Measurements from ENCODE around the gene NOL3.

Gene NOL3

GRCh38 chr16:67156143-67156844 lies 14.0 kb upstream of the NOL3 start:
- Histone ChIP-seq H3K9me3 (ENCODE audit: insufficient read depth, low read depth, low read length) (no peaks in the 10 kb centered on the region), H3K27ac (ENCODE audit: low read length) (no peak overlapping the region), H3K9ac (ENCODE audit: low read depth, low read length) (no peak overlapping the region), H3K36me3 (ENCODE audit: insufficient read depth, low read depth, low read length) (no peaks in the 10 kb centered on the region), H3K4me3 (ENCODE audit: low read length) (no peak overlapping the region), H3K27me3 (ENCODE audit: insufficient read depth, low read length) (peaks cover 100% of the 10 kb centered on the region), H3K4me1 (ENCODE audit: insufficient read depth, low read length) (peaks cover 2% of the 10 kb centered on the region; the same call in 1 of the 2 replicates)

DNA sequence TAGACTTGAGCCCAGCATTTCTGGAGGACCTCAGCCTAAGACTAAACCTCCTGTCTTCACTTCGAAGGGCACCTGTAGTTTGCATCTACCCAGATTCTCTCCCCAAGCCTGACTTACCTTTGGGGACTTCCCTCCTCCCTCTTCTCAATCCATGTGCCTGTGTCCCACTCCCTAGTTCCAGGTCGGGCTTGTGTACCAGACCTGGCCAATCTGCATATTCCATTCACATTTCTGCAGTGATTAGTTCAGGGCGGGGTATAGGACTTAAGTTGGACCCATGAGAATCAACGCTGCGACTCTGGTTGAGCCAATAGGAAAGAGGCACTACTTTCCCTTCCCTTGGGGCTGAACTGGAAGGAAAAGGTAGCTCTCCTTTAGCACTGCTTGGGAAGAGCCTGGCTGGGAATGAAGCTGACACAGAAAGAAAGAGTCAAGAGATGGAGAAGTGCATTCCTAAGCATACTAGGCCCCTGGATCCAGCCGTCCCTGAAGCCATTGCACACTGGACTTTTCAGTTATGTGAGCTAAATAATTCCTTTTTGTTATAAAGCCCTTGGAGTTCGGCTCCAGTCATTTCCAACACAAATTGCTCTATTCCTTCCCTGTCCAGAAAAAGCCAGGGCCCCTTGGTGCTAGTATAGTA lies 13.1 kb upstream of the NOL3 start:
- H3K36me3 ChIP-seq (ENCODE audit: insufficient read depth, low read depth, low read length) = no peaks in the 10 kb centered on the region

GRCh38 chr16:67157892-67158635 lies 12.3 kb upstream of the NOL3 start:
- H3K36me3 ChIP-seq (ENCODE audit: insufficient read depth, low read depth, low read length) = no peaks in the 10 kb centered on the region
- H3K9ac ChIP-seq (ENCODE audit: low read depth, low read length) = no peak overlapping the region
- H3K9me3 ChIP-seq (ENCODE audit: insufficient read depth, low read depth, low read length) = peaks cover 5% of the 10 kb centered on the region; the same call in 1 of the 2 replicates
- H3K4me3 ChIP-seq (ENCODE audit: low read length) = no peak overlapping the region
- no peak overlapping the region for H3K27ac ChIP-seq (ENCODE audit: low read length)
- H3K4me1 ChIP-seq (ENCODE audit: insufficient read depth, low read length) = no peaks in the 10 kb centered on the region
- H3K27me3 ChIP-seq (ENCODE audit: insufficient read depth, low read length) = peaks cover 100% of the 10 kb centered on the region

More for the DNA sequence above, 13.1 kb upstream of the NOL3 start:
- H3K27me3 ChIP-seq (ENCODE audit: insufficient read depth, low read length) = peaks cover 100% of the 10 kb centered on the region
- no peak overlapping the region for H3K9ac ChIP-seq (ENCODE audit: low read depth, low read length)
- no peak overlapping the region for H3K4me3 ChIP-seq (ENCODE audit: low read length)
- H3K9me3 ChIP-seq (ENCODE audit: insufficient read depth, low read depth, low read length) = 0 out of 2 replicates have a peak, but pooled peaks cover under 1% of the 10 kb centered on the region
- H3K4me1 ChIP-seq (ENCODE audit: insufficient read depth, low read length) = no peaks in the 10 kb centered on the region
- no peak overlapping the region for H3K27ac ChIP-seq (ENCODE audit: low read length)

DNA sequence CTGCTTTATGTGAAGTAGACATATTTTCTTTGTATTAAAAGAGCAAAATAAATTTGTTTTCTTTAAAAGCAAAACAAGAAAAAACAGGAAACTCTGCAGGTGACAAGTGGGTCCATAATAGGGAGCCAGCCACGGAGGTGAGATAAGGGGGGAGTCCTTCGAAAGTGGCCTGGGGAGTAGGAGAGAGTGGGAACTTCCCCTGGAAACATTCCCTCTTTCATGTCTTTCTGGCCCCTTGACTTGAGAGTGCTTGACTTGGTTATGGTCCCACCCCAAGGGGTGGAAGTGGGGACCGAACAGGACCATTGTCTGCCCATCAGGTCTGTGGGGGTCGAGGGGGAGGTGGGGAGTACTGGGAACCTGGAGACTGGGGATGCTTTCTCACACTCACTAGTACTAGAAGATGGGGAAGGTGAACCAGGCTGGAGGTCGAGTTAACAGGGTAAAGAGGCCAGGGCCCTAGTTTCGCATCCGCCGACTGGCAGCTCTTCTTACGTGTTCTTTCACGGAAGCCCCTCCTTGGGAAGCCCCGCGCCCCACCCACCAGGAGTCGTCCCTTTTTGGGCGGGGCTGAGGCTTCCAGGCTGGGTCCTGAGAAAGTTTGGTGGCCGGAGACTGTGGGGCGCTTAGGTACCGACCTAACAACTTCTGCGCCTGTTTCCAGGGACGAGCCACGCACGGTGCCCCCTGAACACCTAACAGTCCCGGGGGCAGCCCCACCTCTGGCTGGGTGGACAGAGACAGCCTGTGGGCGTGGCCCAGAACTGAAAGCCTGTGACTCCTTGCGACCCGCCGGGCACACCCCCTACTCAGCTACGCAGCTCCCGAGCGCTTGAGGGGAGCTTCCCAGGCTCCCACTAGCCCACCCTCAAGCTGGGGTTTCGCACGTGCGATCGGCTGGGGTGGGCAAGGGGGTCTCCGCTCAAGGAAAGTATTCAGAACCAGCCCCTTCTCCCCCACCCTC lies 11.4 kb upstream of the NOL3 start:
- no peak overlapping the region for H3K9ac ChIP-seq (ENCODE audit: low read depth, low read length)

GRCh38 chr16:67161595-67162058 lies 8.7 kb upstream of the NOL3 start:
- no peak overlapping the region for H3K4me3 ChIP-seq (ENCODE audit: low read length)
- no peak overlapping the region for H3K27ac ChIP-seq (ENCODE audit: low read length)
- H3K4me1 ChIP-seq (ENCODE audit: insufficient read depth, low read length) = no peaks in the 10 kb centered on the region
- H3K9me3 ChIP-seq (ENCODE audit: insufficient read depth, low read depth, low read length) = peaks cover 10% of the 10 kb centered on the region
- H3K9ac ChIP-seq (ENCODE audit: low read depth, low read length) = no peak overlapping the region
- H3K27me3 ChIP-seq (ENCODE audit: insufficient read depth, low read length) = peaks cover 100% of the 10 kb centered on the region
- H3K36me3 ChIP-seq (ENCODE audit: insufficient read depth, low read depth, low read length) = no peaks in the 10 kb centered on the region

More for the DNA sequence above, 11.4 kb upstream of the NOL3 start:
- peaks cover 5% of the 10 kb centered on the region; the same call in 1 of the 2 replicates for H3K9me3 ChIP-seq (ENCODE audit: insufficient read depth, low read depth, low read length)
- no peak overlapping the region for H3K27ac ChIP-seq (ENCODE audit: low read length)
- peak overlapping the region; percentile 51 for H3K4me3 ChIP-seq (ENCODE audit: low read length)
- no peaks in the 10 kb centered on the region for H3K36me3 ChIP-seq (ENCODE audit: insufficient read depth, low read depth, low read length)
- peaks cover 100% of the 10 kb centered on the region for H3K27me3 ChIP-seq (ENCODE audit: insufficient read depth, low read length)
- H3K4me1 ChIP-seq (ENCODE audit: insufficient read depth, low read length) = no peaks in the 10 kb centered on the region

DNA sequence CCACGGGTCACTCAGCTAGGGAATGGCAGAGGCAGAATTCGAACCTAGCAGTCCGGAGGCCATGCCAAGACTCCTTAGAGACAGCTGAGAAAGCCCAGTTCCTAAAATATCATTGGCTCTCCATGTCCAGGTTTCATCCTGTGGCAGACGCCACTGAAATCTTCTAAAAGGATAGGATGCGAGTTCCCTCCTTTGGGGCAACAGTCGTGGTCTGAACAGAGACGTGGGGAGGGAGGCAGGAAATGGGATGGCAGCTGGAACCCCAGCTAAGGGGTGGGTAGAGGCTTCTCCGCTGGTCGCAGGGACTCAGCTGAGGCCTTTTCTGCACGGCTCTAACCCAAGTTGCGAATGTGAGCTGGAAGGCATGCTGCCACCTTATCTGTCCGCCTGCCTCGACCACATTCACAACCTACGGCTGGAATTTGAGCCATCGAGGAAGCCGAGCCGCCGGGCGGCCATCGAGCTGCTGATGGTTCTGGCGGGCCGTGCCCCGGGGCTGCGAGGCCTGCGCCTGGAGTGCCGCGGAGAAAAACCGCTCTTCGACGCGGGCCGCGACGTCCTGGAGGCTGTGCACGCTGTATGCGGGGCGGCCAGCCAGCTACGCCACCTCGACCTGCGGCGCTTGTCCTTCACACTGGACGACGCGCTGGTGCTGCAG lies 7.7 kb upstream of the NOL3 start:
- Histone ChIP-seq H3K4me1 (ENCODE audit: insufficient read depth, low read length) (no peaks in the 10 kb centered on the region), H3K4me3 (ENCODE audit: low read length) (peak overlapping the region; percentile 42; the same call in 1 of the 2 replicates), H3K27ac (ENCODE audit: low read length) (no peak overlapping the region), H3K36me3 (ENCODE audit: insufficient read depth, low read depth, low read length) (no peaks in the 10 kb centered on the region), H3K27me3 (ENCODE audit: insufficient read depth, low read length) (peaks cover 100% of the 10 kb centered on the region), H3K9ac (ENCODE audit: low read depth, low read length) (no peak overlapping the region), H3K9me3 (ENCODE audit: insufficient read depth, low read depth, low read length) (peaks cover 10% of the 10 kb centered on the region)

- Histone ChIP-seq H3K9ac (ENCODE audit: low read depth, low read length) (no peak overlapping the region), H3K27me3 (ENCODE audit: insufficient read depth, low read length) (peaks cover 100% of the 10 kb centered on the region), H3K4me3 (ENCODE audit: low read length) (peak overlapping the region; percentile 42; the same call in 1 of the 2 replicates), H3K4me1 (ENCODE audit: insufficient read depth, low read length) (no peaks in the 10 kb centered on the region), H3K27ac (ENCODE audit: low read length) (no peak overlapping the region), H3K36me3 (ENCODE audit: insufficient read depth, low read depth, low read length) (no peaks in the 10 kb centered on the region), H3K9me3 (ENCODE audit: insufficient read depth, low read depth, low read length) (peaks cover 10% of the 10 kb centered on the region)
These were observed 7.0 kb upstream of the NOL3 start for GRCh38 chr16:67163164-67163998.

- no peaks in the 10 kb centered on the region for H3K4me1 ChIP-seq (ENCODE audit: insufficient read depth, low read length)
- no peak overlapping the region for H3K27ac ChIP-seq (ENCODE audit: low read length)
- peaks cover 100% of the 10 kb centered on the region for H3K27me3 ChIP-seq (ENCODE audit: insufficient read depth, low read length)
- no peak overlapping the region for H3K9ac ChIP-seq (ENCODE audit: low read depth, low read length)
- H3K9me3 ChIP-seq (ENCODE audit: insufficient read depth, low read depth, low read length) = peaks cover 10% of the 10 kb centered on the region
- H3K36me3 ChIP-seq (ENCODE audit: insufficient read depth, low read depth, low read length) = no peaks in the 10 kb centered on the region
- H3K4me3 ChIP-seq (ENCODE audit: low read length) = peak overlapping the region; percentile 42; the same call in 1 of the 2 replicates
These were observed 6.3 kb upstream of the NOL3 start for GRCh38 chr16:67163999-67164558.

DNA sequence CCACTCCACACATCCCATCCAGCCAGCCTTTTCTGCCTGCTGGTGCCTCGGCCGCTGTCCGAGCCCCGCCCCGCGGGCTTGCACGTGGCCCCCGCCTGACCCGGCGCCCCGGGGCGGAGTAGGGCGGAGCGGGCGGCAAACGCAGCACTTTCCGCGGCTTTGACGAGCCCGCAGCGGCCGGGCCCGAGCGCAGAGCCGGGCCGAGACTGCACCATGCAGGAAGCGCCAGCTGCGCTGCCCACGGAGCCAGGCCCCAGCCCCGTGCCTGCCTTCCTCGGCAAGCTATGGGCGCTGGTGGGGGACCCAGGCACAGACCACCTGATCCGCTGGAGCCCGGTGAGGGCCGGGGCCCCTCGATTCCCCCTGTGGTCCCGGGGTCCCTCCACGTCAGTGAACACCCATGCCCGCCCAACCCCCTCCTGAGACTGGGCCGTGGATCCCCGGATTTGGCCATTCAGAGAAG lies 5.7 kb upstream of the NOL3 start, which contains the start of gene HSF4:
Gene HSF4 (plus strand): TSS at position 147 of the 463 bp plus-strand sequence. CDS start 67 bp downstream, at position 214.
- Histone ChIP-seq H3K9me3 (ENCODE audit: insufficient read depth, low read depth, low read length) (peaks cover 10% of the 10 kb centered on the region), H3K36me3 (ENCODE audit: insufficient read depth, low read depth, low read length) (no peaks in the 10 kb centered on the region), H3K4me1 (ENCODE audit: insufficient read depth, low read length) (no peaks in the 10 kb centered on the region), H3K27ac (ENCODE audit: low read length) (no peak within 1 kb of the TSS), H3K27me3 (ENCODE audit: insufficient read depth, low read length) (peaks cover 100% of the 10 kb centered on the region), H3K4me3 (ENCODE audit: low read length) (peak within 1 kb of the TSS; percentile 42; the same call in 1 of the 2 replicates), H3K9ac (ENCODE audit: low read depth, low read length) (no peak within 1 kb of the TSS)
